Liver (tissue), 2 donors: ENCODE data around the gene CHN2.

Experiments used
- CTCF ChIP-seq: fragments of 150-350 bp; IDR thresholded peaks from 2 replicates; pipeline ENCODE4 v1.5.1; 2017; ENCODE audit warnings: improper control_type of control experiment, low read depth, low read length; ENCODE audit not compliant: missing input control
- REST ChIP-seq: IDR thresholded peaks from 2 replicates; pipeline ENCODE4 v1.6.1; 2016; ENCODE audit warnings: antibody characterized with exemption, mild to moderate bottlenecking
- donor health status: healthy.

- TF ChIP-seq REST (no peak), CTCF (no peak)
Measured at GRCh38 chr7:29421010-29421956, 226.7 kb downstream of the CHN2 start.
